Activated CD4-positive, CD25-positive, alpha-beta regulatory T cell treated with anti-CD3 and anti-CD28 coated beads, Interleukin-2, amount 50 U/mL, for 72 hours (primary cell): ENCODE measurements around the gene UBE3C.

ENCODE experiments used
- DNase-seq: peaks from one replicate; pipeline ENCODE4 v3.0.0; 2021

The UBE3C gene

DNA sequence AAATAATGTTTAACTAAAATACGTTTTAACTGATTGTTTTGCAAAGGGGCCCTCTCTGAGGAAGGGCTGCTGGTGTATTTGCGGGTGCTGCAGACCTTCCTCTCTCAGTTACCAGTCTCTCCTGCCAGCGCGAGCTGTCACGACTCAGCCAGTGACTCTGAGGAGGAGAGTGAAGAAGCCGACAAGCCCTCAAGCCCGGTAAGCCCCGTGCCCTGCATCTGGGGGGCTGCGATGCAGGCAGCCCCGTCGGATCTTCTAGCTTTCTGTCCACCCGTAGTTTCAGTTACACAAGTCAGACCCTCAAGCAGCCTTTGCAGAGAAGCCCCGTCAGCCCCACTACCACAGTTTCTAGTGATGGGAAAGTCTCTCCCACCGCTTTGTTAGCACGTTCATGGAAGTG lies 45.1 kb downstream of the UBE3C start:
- DNase-seq: no peak

GRCh38 chr7:157188091-157188665 lies 49.5 kb downstream of the UBE3C start:
- DNase-seq: no peak

- no peak for DNase-seq
Observed at GRCh38 chr7:157189405-157189804, 50.7 kb downstream of the UBE3C start.

GRCh38 chr7:157192861-157193260 lies 54.1 kb downstream of the UBE3C start:
- no peak for DNase-seq

DNA sequence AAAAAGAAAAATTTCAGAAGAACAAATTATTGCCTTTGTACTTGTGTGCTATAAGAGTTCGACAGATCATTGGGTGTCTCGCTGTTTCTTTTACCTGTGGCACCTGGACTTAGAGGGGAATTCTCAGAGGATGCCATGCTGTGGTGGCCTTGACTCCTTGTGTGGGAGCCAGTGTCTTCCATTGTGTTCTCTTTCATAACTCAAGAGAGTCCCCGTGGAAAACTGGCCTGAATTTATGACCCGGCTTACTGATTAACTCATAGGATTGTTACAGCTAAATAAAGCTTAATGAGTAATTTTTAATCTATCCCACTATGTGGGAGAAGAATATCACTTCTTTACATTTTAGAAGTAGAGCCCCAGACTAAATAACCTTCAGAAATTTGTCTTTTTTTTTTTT lies 54.5 kb downstream of the UBE3C start:
- no peak for DNase-seq

DNA sequence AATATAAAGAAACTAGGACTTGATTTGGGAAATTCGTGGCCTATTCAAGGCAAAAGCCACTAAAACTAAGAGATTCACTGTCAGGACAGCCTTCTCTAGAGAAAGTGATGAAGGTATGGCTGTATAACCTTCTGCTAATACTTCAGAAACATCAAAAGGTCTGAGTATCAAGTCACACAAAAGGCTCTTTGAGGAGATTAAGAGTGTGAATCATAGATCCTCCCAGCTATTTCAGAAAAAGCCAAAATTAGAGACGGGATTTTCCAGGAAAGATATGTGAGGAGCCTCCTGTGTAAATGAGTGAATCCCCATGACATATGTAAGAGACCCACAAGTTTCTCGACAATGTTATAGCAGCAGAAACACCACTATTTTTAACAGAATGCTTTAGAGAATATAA lies 56.2 kb downstream of the UBE3C start:
- DNase-seq: no peak

DNA sequence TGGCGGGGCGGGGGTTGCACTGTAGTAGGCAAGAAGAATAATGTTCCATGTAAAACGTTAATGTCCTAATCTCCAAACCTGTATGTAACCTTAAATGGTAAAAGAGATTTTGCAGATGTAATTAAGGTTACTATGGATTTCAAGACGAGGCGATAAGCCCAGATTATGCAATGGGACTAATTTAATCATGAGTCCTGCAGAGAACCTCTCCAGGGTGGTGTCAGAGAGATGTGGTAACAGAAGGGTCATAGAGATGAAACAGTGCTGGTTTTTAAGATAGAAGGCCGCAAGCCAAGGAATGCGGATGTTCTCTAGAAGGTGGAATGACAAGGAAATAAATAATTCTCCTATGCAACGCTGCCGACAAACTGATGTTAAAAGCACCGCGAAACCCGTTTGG lies 57.1 kb downstream of the UBE3C start:
- DNase-seq: no peak

- no peak for DNase-seq
Observed at GRCh38 chr7:157204134-157204533, 65.4 kb downstream of the UBE3C start.

GRCh38 chr7:157205438-157205837 lies 66.7 kb downstream of the UBE3C start:
- DNase-seq: no peak

DNA sequence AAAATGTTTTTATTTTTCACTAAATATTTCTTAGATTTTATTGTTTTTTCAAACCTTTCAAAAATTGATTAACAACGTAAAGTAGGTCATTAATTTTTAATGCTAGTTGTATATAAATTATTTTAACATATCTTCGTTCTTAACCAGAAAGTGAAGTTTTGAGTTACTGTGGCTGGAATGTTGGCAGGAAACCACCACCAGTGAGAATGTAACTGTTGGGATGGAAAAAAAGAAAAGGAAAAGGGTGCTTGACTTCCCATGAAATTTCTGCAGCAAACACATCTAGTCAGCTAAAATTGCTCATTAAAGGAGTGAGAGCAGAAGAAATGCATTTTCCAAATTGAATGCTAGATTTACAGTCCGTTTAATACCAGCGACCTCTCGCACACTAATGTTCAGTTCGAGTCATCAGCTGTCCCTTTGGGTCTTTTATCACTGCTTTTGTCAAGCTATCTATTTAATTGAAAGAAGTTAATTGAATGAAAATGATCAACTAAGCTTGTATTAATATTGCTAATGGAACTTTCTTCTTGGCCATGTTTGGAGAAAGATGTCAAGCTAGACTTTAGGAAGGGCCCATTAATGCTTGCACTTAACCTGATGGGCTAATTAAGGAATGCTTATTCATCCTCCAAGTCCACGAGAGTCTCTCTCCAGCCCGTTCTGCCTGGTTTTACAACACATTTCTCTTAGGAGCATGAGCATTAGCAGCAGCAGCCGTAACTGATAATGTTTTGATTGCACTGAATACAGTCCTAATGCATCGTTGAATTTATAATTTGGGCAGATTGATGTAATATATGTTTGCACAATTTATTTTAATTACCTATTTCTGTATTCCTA lies 70.1 kb downstream of the UBE3C start:
- no peak for DNase-seq

DNA sequence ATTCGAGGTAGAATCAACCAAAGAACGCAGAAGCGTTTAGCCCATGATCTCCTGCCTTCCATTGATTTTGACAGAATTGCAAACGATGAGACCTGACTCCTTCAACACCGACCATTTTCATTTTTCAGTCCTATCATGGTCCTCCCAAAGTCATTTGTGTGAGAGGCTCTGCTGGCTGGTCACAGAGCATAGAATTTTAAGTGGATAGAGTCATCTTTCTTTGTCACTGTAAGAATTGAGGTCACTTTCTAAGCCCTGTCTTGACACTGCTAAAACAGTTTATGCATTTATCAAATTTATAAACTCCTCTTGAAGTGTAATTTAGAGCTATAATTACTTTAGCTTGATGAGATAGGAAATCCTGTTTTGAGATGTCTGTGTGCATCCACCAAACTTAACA lies 72.0 kb downstream of the UBE3C start:
- no peak for DNase-seq

DNA sequence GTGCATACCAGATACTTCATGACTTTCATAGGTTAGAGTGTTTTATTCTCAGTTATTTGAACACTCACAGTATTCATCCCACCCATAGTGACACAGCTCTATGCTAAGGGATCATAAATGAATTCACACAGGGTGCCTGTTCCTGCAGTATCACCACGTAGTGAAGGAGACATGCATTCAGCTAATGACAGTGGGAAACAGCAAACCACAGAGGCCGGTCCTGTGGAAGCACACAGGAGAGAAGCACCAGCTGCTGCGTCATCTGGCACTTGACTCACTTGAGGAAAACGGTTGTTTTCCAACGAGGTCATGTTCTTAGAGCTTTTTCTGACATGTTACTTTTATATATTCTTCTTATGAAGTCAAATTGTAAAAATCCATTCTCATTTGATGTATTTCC lies 73.0 kb downstream of the UBE3C start:
- no peak for DNase-seq

DNA sequence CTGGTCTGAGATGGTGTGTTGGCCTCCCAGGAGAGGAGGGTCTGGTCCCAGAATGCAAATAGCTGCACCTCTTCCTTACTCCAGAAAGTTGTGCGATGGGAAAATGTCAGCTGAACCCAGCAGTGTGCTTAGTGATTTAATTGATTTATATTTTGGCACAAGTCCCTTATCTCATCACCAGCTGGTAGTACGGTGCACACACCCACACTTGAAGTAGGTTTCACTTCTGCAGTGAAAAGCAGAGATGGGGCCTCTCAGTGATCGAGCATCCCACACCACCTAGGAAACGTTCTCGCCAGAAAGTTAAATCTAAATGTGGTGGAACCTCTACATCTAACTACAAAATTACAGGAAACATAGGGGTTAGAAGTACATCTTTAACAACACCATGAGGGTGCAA lies 80.4 kb downstream of the UBE3C start:
- DNase-seq: no peak

GRCh38 chr7:157220916-157221569 lies 82.3 kb downstream of the UBE3C start:
- DNase-seq: no peak

DNA sequence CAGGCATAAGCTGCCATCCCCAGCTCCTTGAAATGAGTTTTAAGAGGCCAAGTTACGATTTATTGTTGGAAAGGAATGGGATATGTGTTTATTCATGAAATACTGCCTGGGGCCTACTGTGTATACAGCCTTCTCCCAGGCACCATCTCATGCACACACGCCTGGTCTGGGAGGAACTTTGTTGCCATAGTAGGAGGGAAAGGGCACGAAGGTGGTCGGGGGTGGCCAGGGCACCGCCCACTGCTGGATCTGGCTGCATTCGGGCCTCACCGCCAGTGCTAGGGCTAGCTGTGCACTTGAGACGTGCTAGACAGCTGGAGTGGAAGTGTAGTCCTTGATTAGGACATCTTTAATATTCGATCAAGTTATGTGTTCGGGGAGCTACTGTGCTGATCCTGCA lies 84.0 kb downstream of the UBE3C start:
- DNase-seq: no peak

GRCh38 chr7:157224627-157225026 lies 85.9 kb downstream of the UBE3C start:
- DNase-seq: no peak

DNA sequence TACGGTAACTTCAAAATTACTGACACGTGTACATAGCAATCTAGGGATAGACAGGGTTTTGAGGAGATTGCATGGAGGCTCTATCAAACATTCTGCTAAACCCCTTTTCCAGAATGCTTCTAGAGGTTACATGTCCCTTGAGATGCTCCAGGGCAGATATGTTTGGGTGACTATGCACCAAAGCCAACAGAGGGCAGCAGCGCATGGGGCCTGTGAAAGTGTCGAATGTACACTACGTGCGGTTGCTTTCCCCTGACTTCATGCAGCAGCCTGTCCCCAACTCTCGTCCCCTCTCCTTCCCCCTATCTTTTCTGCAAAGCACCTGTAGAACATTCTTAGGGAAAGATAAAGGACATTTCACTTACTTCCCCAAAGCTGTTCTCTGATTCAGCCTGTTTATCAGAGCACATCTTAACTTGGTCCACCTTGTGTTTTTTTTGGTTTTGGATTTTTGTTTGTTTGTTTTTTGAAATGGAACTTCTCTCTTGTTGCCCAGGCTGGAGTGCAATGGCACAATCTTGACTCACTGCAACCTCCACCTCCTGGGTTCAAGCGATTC lies 90.2 kb downstream of the UBE3C start:
- no peak for DNase-seq

DNA sequence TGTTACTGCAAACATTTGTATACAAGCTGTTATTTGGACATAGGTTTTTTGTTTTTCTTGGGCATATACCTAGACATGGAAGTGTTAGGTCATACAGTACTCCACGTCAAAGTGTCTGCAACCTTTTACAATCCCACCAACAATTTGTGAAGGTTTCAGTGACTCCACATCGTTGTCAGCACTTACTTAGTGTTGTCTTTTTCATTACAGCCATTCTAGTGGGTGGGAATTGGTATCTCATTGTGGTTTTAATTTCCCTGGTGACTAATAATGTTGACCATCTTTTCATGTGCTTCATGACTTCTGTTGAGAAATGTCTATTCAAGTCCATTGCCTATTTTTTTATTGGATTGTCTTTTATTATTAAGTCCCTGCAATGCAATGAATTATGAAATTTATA lies 95.0 kb downstream of the UBE3C start:
- DNase-seq: no peak

DNA sequence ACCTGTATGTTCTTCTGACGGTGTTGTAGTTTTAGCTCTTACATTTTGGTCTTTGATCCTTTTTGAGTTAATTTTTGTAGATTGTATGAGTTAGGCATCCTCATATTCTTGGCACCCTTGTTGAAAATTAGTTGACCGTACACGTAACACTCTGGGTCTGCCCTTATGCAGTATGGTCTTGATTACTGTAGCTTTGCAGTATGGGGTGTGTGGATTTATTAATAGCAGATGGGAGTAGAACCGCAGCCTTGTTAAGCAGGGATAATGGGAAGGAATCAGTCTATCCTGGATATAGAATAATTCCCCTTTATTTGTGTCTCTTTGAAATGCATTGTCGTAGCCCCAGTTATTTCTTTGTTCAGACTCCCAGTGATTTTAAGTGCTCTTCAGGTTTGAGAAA lies 95.5 kb downstream of the UBE3C start:
- no peak for DNase-seq

GRCh38 chr7:157235357-157236333 lies 96.9 kb downstream of the UBE3C start:
- no peak for DNase-seq

DNA sequence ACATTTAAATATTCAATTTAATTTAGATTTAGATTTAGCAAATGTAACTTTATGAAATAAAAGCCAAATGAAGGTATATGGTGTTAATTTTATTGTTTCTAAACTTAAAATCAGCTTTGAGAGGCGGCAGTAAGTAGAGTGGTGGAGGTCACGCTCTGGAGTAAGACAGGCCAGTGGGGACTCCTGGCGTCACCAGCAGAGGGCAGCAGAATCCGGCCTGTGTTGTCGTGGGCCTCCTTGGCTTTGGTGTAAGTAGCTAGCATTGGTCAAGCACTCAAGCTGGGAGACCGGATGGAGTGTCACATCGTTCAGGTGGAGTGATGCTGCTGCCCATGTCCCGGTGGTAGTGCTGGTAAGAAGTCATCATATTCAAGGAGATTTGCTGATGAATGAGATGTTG lies 99.4 kb downstream of the UBE3C start:
- DNase-seq: no peak

DNA sequence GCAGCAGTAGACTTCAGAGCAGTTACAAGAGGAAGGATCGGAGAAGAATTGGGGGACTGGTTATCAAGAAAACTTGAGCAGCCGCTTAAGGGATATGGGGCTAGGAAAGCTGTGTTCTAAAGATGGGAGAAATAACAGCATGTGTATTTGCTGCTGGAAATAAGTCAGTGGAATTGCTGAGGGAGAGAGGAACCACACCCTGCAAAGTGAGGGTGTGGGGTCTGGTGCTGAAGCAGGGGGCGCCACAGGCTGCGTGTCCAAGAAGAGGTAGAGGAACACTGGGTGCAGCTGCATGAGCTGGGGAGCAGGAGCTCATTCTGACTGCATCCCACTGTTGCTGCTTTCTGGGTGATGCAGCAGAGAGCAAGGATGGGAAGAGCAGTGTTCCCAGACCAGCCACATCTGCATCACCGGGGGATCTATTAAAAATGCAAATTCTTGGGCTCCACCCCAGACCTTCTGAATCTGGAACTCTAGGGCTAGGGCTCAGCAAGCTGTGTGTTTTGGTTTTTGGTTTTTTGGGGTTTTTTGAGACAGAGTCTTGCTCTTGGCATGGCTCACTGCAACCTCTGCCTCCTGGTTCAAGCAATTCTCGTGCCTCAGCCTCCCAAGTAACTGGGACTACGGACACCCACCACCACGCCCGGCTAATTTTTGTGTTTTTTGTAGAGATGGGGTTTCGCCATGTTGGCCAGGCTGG lies 101.0 kb downstream of the UBE3C start:
- no peak for DNase-seq
